GM20000 (cell line): ENCODE measurements around the gene MPHOSPH10.
"Not testable (repeated sequence)": the region's sequence is repeated elsewhere in the genome, so short reads cannot be mapped to it uniquely, and the experiment has no call there.

Source experiments
- DNase-seq: peaks from one replicate; pipeline ENCODE4 v3.0.0; 2012; ENCODE audit warnings: low spot score
- TF ChIP-seq, protein P1 (sequence below): IDR thresholded peaks from 2 replicates; pipeline ENCODE4 v1.5.1; 2012; ENCODE audit warnings: mild to moderate bottlenecking, control low read depth; ENCODE audit errors: extremely low read depth, missing control alignments

Gene MPHOSPH10

DNA sequence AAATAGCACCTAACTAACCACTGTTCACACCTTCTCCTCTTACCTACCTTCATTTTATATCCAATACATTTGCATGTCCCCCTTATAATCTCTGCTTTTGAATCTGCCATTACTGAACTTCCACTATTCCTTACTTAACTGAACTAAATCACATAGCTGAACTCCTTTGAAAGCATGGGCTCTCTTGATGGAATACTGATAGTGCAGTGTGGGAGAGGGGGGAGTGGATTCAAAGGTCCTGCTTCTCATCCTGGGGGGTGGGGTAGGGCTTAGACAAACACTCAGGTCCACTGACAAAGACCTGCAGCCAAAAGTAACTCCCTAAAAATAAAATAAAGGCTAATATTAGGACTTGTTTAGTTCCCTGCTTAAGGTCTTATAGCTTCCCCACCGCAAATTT, 9.0 kb upstream of the MPHOSPH10 start:
- TF ChIP-seq, protein P1, sequence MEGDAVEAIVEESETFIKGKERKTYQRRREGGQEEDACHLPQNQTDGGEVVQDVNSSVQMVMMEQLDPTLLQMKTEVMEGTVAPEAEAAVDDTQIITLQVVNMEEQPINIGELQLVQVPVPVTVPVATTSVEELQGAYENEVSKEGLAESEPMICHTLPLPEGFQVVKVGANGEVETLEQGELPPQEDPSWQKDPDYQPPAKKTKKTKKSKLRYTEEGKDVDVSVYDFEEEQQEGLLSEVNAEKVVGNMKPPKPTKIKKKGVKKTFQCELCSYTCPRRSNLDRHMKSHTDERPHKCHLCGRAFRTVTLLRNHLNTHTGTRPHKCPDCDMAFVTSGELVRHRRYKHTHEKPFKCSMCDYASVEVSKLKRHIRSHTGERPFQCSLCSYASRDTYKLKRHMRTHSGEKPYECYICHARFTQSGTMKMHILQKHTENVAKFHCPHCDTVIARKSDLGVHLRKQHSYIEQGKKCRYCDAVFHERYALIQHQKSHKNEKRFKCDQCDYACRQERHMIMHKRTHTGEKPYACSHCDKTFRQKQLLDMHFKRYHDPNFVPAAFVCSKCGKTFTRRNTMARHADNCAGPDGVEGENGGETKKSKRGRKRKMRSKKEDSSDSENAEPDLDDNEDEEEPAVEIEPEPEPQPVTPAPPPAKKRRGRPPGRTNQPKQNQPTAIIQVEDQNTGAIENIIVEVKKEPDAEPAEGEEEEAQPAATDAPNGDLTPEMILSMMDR = no peak
- no peak for DNase-seq

DNA sequence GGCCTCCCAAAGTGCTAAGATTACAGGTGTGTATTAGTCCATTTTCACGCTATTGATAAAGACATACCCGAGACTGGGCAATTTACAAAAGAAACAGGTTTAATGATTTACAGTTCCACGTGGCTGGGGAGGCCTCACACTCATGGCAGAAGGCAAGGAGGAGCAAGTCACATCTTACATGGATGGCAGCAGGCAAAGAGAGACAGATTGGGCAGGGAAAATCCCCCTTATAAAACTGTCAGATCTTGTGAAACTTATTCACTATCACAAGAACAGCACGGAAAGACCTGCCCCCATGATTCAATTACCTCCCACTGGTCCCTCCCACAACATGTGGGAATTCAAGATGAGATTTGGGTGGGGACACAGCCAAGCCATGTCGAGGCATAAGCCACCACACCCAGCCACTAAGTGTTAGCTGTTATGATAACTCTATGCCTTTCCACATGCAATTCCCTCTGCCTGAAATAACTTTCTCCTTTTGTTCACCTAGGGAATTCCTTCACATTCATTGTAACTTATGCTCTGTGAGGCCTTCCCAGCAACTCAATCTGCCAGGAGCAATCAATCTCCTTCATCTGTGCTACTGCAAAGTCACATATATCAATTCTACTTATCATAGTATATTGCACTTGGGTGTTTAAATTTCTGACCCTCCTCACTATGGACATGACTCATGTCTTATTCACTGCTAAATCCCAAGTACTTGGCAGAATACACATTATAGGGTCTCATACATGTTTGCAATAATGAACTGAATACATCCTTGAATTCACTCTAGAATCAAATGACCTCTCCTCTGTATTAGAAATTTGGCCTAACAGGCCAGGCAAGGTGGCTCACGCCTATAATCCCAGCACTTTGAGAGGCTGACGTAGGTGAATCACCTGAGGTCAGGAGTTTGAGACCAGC, 7.8 kb upstream of the MPHOSPH10 start:
- DNase-seq = no peak
- TF ChIP-seq, protein P1 = no peak

DNA sequence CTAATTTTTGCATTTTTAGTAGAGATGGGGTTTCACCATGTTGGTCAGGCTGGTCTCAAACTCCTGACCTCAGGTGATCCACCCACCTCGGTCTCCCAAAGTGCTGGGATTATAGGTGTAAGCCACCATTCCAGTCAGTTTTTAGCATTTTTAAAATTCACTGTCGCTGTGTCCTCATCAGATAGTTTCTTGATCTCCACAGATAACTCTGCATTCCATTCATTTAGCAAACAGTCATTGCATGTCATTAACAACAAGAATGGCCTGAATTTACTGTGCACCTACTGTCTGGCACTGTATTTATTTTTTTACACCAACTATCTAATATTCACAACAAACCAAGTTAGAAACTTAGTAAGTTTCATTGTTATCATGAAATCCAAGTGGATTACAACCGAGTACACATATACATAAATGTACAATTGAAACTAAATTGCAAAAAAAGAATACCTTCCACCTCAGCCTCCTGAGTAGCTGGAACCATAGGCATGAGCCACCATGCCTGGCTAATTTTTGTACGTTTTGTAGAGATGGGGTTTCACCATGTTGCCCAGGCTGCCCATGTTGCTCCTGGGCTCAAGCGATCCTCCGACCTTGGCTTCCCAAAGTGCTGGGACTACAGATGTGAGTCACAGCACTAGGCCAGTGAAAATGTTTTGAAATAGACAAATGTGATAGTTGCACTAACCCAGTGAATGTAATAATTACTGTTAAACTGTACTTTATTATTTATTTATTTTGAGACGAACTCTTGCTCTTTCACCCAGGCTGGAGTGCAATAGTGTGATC, 4.7 kb upstream of the MPHOSPH10 start:
- no peak for DNase-seq
- TF ChIP-seq, protein P1 = no peak

DNA sequence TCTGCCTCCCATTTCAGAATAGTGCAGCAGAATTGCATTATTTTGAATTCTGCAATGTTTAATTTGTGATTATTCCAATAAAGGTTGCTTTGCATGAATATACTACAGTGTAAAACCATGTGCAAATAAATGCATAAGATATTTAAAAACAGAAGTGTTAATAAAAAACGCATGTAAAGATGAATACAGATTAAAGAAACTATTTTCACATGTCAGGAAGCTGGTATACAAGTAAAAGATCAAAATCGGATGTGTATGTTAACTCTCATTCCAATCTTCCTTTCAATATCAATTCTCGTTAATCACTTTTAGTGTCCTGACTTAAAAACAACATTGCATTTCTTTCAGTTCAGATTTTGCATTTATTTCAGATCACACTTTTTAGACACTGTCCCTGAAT, 3.5 kb upstream of the MPHOSPH10 start:
- TF ChIP-seq, protein P1 = no peak
- DNase-seq = no peak

DNA sequence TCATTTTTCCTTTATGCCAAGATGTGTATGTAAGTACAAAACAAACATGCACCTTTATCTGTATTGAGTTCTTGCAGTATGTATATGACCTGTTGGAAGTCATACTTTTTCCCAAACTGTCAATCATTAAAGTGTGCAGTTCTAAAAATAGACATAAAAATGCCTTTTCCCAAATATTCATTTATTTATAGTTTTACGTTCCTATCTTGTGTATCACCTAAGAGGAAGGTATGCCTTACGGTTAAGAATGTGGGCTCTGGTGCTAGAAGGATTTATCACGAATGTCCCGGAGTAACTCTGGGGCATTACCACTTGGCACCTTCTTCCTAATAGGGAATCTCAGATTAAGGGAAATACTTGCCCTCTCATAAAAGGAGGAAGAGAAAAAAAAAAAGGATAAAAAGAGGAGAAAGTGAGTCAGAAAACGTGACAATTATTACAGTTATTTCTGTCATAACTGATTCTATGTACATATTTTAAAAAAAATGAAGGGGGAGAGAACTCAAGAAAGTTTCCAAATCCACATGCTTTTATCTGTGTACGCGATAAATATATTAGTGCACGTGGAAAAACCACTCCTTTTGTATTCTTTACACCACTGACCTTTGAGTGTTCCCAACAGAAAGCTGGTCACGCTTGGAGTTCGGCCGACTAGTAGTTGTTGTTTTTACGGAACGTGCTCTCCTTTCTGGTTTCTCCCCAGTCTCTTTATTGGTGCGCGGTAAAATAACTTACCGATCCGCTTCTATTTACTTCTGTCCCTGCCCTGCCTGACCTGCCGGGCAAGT, 1.1 kb upstream of the MPHOSPH10 start:
- no peak for DNase-seq

DNA sequence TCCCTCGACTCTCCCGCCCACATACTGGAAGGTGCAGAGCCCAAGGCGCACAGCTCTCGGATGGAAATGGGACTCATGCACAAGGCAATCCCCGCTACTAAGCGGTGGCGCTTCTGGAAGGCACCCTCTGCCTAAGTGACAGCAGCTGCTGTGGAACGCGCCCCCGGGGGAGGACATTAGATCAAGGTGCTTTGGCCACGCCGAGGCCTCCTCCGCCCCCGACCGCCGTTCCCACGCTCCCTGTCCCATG, 607 bp upstream of the MPHOSPH10 start:
- no peak for DNase-seq
- TF ChIP-seq, protein P1 = no peak

More for the DNA sequence above, 1.1 kb upstream of the MPHOSPH10 start:
- TF ChIP-seq, protein P1 = no peak

DNA sequence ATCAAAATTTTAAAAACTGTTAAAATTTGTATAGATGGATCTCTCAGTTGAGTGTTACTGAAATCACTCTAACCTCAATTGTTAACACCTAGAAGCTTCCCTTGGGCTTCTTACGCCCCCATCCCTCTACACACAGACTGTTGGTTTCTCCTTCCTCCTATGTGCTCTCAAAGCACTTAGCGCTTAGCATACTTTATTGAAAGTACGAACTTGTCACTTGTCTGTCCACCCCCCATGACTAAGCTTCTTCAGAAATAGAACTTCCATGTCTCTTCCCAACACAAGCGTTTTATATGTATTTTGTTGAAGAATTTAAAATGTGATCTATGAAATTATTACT, 441 bp downstream of the MPHOSPH10 start:
- TF ChIP-seq, protein P1 = no peak

DNA sequence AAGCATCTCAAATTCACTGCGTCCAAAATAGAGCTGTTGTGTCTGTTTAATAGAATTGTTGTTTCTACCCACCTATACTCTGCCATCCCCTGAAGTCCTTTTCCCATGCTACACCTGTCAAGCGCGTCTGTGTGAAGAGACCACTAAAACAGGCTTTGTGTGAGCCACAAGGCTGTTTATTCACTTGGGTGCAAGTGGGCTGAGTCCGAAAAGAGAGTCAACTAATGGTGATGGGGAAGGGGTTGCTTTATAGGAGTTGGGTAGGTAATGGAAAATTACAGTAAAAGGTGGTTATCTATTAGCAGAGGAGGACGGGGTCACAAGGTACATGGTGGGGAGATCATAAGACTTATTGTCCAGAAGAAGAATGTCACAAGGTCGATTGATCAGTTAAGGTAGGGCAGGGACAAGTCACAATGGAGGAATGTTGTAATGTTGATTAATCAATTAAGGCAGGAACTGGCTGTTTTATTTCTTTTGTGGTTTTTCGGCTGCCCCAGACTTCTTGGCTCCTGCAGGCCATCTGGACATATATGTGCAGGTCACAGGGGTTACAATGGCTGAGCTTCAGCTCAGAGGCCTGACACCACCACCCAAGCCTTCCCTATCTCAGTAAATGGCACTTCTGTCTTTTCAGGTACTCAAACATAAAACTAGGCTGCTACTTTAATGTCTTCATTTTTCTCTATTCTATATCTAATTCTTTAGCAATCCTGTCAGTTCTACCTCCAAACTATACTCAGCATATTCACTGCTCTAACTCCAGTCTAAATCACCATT, 1.1 kb downstream of the MPHOSPH10 start:
- not testable (repeated sequence) for DNase-seq

More for the DNA sequence above, 441 bp downstream of the MPHOSPH10 start:
- no peak for DNase-seq
